A673 (cell line): ENCODE data around the gene BRCC3. TPM values are rescaled to one million over a fixed set of nuclear protein-coding genes. Genes with fewer than 3 reads are reported as not detected.

Experiments
- BruUV-seq: library from RNA; stranded (reverse); fragments of 400-500 nt; replicated peaks from 2 replicates; lab custom pipeline; 2021; lab: Mats Ljungman, UMichigan
- CTCF ChIA-PET: fragments of 300-600 bp; sonication (Branson Sonifier 250); formaldehyde crosslinking; loops from one replicate; lab custom pipeline; 2022; ENCODE audit warnings: antibody characterized with exemption; lab: Charles Lee
- POLR2A ChIA-PET: fragments of 300-600 bp; sonication (Branson Sonifier 250); formaldehyde crosslinking; loops from one replicate; lab custom pipeline; 2022; ENCODE audit warnings: antibody characterized with exemption; ENCODE audit not compliant: low non-redundant PET; lab: Charles Lee
- DNase-seq: peaks from one replicate; pipeline ENCODE4 v3.0.0-alpha.2; 2015; ENCODE audit warnings: low spot score
- H3K27ac ChIP-seq: fragments of 200-600 bp; sonication (generic); 2 replicates; pipeline ENCODE4 v1.5.1; 2016; ENCODE audit warnings: mixed run types, low read depth, mild to moderate bottlenecking, mixed read lengths, antibody characterized with exemption, low read length; ENCODE audit not compliant: poor library complexity, severe bottlenecking
- H3K27me3 ChIP-seq: fragments of 200-600 bp; sonication (generic); replicated peaks from 2 replicates; pipeline ENCODE4 v1.6.1; 2017; ENCODE audit warnings: mixed run types, low read depth, mild to moderate bottlenecking, mixed read lengths, antibody characterized with exemption, low read length; ENCODE audit not compliant: insufficient read depth, poor library complexity
- H3K36me3 ChIP-seq: fragments of 200-600 bp; sonication (generic); 2 replicates; pipeline ENCODE4 v1.6.1; 2016; ENCODE audit warnings: mixed run types, mild to moderate bottlenecking, mixed read lengths, antibody characterized with exemption, low read length; ENCODE audit not compliant: insufficient read depth, poor library complexity, severe bottlenecking
- H3K4me1 ChIP-seq: fragments of 200-600 bp; sonication (generic); 2 replicates; pipeline ENCODE4 v1.6.1; 2017; ENCODE audit warnings: mixed run types, mild to moderate bottlenecking, mixed read lengths, antibody characterized with exemption, low read length; ENCODE audit not compliant: insufficient read depth, poor library complexity, severe bottlenecking
- H3K4me3 ChIP-seq: fragments of 200-600 bp; sonication (generic); 2 replicates; pipeline ENCODE4 v1.5.1; 2016; ENCODE audit warnings: low read depth, mixed run types, mild to moderate bottlenecking, mixed read lengths, low read length; ENCODE audit not compliant: poor library complexity, severe bottlenecking
- H3K9me3 ChIP-seq: fragments of 200-600 bp; sonication (generic); 2 replicates; pipeline ENCODE4 v1.6.1; 2016; ENCODE audit warnings: mixed run types, low read depth, mild to moderate bottlenecking, mixed read lengths, antibody characterized with exemption, low read length; ENCODE audit not compliant: poor library complexity, severe bottlenecking
- CTCF ChIP-seq: fragments of 300-800, 200-600 bp; sonication (generic); conservative IDR thresholded peaks from 2 replicates; pipeline ENCODE4 v1.5.1; 2017; ENCODE audit warnings: low read depth, mild to moderate bottlenecking, antibody characterized with exemption, low read length, moderate library complexity, mixed read lengths
- EZH2 ChIP-seq: fragments of 200-600 bp; sonication (generic); IDR thresholded peaks from 2 replicates; pipeline ENCODE4 v1.6.1; 2017; ENCODE audit warnings: borderline replicate concordance, low read depth, mild to moderate bottlenecking, mixed read lengths, antibody characterized with exemption, low read length; ENCODE audit not compliant: poor library complexity, severe bottlenecking
- intact Hi-C: fragments of 100-400 bp; cut with micrococcal nuclease; formaldehyde crosslinking; loops from one replicate; pipeline ENCODE4 v1.10.0; 2022; ENCODE audit not compliant: unreplicated experiment
- total RNA-seq: library from RNA; stranded (reverse); gene quantifications from 2 replicates; pipeline ENCODE4 v1.2.3, GENCODE V29; 2021

The BRCC3 gene
- total RNA-seq, 1 experiment from 2014 or later, result 25.7 TPM

DNA sequence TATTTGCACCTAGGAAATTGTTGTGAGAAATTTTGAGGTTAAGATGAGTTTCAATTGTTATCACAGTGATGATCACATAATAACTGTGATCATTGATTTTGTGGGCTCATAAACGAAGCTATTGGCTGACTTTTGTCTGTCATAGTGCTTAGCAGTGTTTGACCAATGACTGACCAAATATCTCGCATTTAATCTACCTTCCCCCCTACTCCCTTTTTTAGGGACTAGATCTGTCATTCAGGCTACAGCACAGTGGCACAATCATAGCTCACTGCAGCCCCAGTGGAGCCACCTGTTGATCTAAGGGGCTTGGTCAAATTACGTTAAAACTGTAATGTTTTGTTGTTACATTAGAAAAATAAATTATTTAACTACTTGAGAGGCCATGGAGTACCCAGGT lies 43.2 kb upstream of the BRCC3 start:
- BruUV-seq, result no TSS peak
- Histone ChIP-seq H3K4me3 (peak overlapping the region; percentile 67), H3K27ac (peak overlapping the region; percentile 98), H3K27me3 (no peaks in the 10 kb centered on the region), H3K9me3 (no peaks in the 10 kb centered on the region), H3K36me3 (no peaks in the 10 kb centered on the region), H3K4me1 (peaks cover 4% of the 10 kb centered on the region)
- no peak for TF ChIP-seq CTCF
- no peak for TF ChIP-seq EZH2
- CTCF ChIA-PET, result no interaction called here
- intact Hi-C loops, result no loop called here
- DNase-seq, result no peak
- POLR2A ChIA-PET, result no interaction called here

GRCh38 chrX:155028877-155029291 lies 42.4 kb upstream of the BRCC3 start:
- ChIA-PET POLR2A (no interaction called here), CTCF (no interaction called here)
- intact Hi-C loops, result no loop called here
- Histone ChIP-seq H3K4me3 (no peak overlapping the region), H3K27ac (no peak overlapping the region), H3K27me3 (no peaks in the 10 kb centered on the region), H3K4me1 (peaks cover 4% of the 10 kb centered on the region), H3K36me3 (no peaks in the 10 kb centered on the region), H3K9me3 (no peaks in the 10 kb centered on the region)
- DNase-seq, result no peak
- TF ChIP-seq EZH2 (no peak), CTCF (no peak)
- no TSS peak for BruUV-seq

DNA sequence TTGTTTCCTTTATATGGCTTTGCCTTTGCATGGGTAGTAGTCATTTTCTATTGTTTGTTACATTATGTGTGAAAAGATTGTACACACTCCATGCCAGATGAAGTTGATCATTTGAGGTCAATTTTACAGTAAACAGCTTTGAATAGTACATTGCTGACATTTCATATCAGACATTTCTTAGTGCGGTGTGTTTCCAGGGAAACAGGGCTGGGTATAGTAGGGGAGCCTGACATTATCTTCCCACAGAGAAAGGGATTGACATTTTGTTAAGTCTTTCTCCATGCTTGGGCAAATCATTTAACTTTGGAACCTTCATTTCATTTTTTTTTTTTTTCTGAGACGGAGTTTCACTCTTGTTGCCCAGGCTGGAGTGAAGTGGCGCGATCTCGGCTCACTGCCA lies 39.7 kb upstream of the BRCC3 start:
- no TSS peak for BruUV-seq
- TF ChIP-seq CTCF (no peak), EZH2 (no peak)
- H3K27ac ChIP-seq, result no peak overlapping the region
- no peaks in the 10 kb centered on the region for H3K36me3 ChIP-seq
- H3K27me3 ChIP-seq, result no peaks in the 10 kb centered on the region
- no peak overlapping the region for H3K4me3 ChIP-seq
- peaks cover 4% of the 10 kb centered on the region for H3K4me1 ChIP-seq
- no peak for DNase-seq
- ChIA-PET CTCF (no interaction called here), POLR2A (no interaction called here)
- intact Hi-C loops, result no loop called here
- H3K9me3 ChIP-seq, result peaks cover 7% of the 10 kb centered on the region
